Muscle layer of duodenum (tissue), 2 donors: ENCODE data around the gene FAM227B.
"Not testable (repeated sequence)": the region's sequence is repeated elsewhere in the genome, so short reads cannot be mapped to it uniquely, and the experiment has no call there.

Experiments
- H3K27ac ChIP-seq: one replicate; pipeline ENCODE4 v1.7.0; 2013; ENCODE audit warnings: mild to moderate bottlenecking, low read length
- H3K27me3 ChIP-seq: one replicate; pipeline ENCODE4 v1.7.0; 2013; ENCODE audit warnings: low read depth, mild to moderate bottlenecking, control low read depth, low read length
- H3K36me3 ChIP-seq, 2 donors: one replicate each; pipeline ENCODE4 v1.7.0; 2013; ENCODE audit warnings: low read length in 2 of 2, control low read depth in 1 of 2, mild to moderate bottlenecking in 1 of 2; ENCODE audit not compliant: insufficient read depth in 2 of 2, control insufficient read depth in 1 of 2
- H3K4me1 ChIP-seq, 2 donors: one replicate each; pipeline ENCODE4 v1.7.0; 2013; ENCODE audit warnings: low read length in 2 of 2, mild to moderate bottlenecking in 2 of 2, control low read depth in 1 of 2, moderate library complexity in 1 of 2; ENCODE audit not compliant: insufficient read depth in 2 of 2, control insufficient read depth in 1 of 2
- H3K4me3 ChIP-seq, 2 donors: one replicate each; pipeline ENCODE4 v1.7.0; 2013; ENCODE audit warnings: low read length in 2 of 2, low read depth in 1 of 2, mild to moderate bottlenecking in 1 of 2
- H3K9me3 ChIP-seq, 2 donors: one replicate each; pipeline ENCODE4 v1.7.0; 2013; ENCODE audit warnings: low read length in 2 of 2, control low read depth in 1 of 2, mild to moderate bottlenecking in 1 of 2; ENCODE audit not compliant: control insufficient read depth in 1 of 2
- donor health status: healthy.

The FAM227B gene

GRCh38 chr15:49612240-49612639 is 8.4 kb downstream of the FAM227B start:
- not testable (repeated sequence) for H3K4me3 ChIP-seq, H3K4me1 ChIP-seq, H3K27me3 ChIP-seq

GRCh38 chr15:49610157-49610918 is 10.3 kb downstream of the FAM227B start:
- Histone ChIP-seq H3K9me3 (no peaks in the 10 kb centered on the region), H3K27ac (no peak overlapping the region), H3K4me3 (no peak overlapping the region), H3K4me1 (no peaks in the 10 kb centered on the region), H3K27me3 (no peaks in the 10 kb centered on the region), H3K36me3 (peaks cover 0 to 7% of the 10 kb centered on the region in 2 donors)

More at GRCh38 chr15:49612240-49612639, 8.4 kb downstream of the FAM227B start:
- not testable (repeated sequence) for H3K36me3 ChIP-seq, H3K9me3 ChIP-seq, H3K27ac ChIP-seq

- Histone ChIP-seq H3K4me1 (no peaks in the 10 kb centered on the region), H3K4me3 (no peak overlapping the region), H3K27ac (no peak overlapping the region), H3K27me3 (no peaks in the 10 kb centered on the region), H3K9me3 (no peaks in the 10 kb centered on the region), H3K36me3 (peaks cover 0 to 9% of the 10 kb centered on the region in 2 donors)
Measured at GRCh38 chr15:49606594-49606993, 14.0 kb downstream of the FAM227B start.

GRCh38 chr15:49605588-49605987 is 15.0 kb downstream of the FAM227B start:
- no peaks in the 10 kb centered on the region for H3K4me1 ChIP-seq
- H3K9me3 ChIP-seq: peaks cover 0 to 3% of the 10 kb centered on the region in 2 donors
- H3K36me3 ChIP-seq: peaks cover 0 to 12% of the 10 kb centered on the region in 2 donors
- no peaks in the 10 kb centered on the region for H3K27me3 ChIP-seq
- H3K4me3 ChIP-seq: no peak overlapping the region
- H3K27ac ChIP-seq: no peak overlapping the region

GRCh38 chr15:49604625-49605409 is 15.8 kb downstream of the FAM227B start:
- Histone ChIP-seq H3K36me3 (peaks cover 0 to 14% of the 10 kb centered on the region in 2 donors), H3K9me3 (peaks cover 2 to 5% of the 10 kb centered on the region in 2 donors), H3K27me3 (no peaks in the 10 kb centered on the region), H3K4me1 (no peaks in the 10 kb centered on the region), H3K4me3 (no peak overlapping the region), H3K27ac (no peak overlapping the region)

GRCh38 chr15:49592829-49593316 is 27.7 kb downstream of the FAM227B start:
- not testable (repeated sequence) for H3K9me3 ChIP-seq, H3K4me1 ChIP-seq, H3K4me3 ChIP-seq, H3K27ac ChIP-seq, H3K27me3 ChIP-seq, H3K36me3 ChIP-seq

- H3K4me1 ChIP-seq: no peaks in the 10 kb centered on the region
- H3K27ac ChIP-seq: no peak overlapping the region
- peaks cover 0 to 4% of the 10 kb centered on the region in 2 donors for H3K9me3 ChIP-seq
- no peaks in the 10 kb centered on the region for H3K27me3 ChIP-seq
- no peak overlapping the region for H3K4me3 ChIP-seq
- H3K36me3 ChIP-seq: peaks cover 0 to 12% of the 10 kb centered on the region in 2 donors
Measured at GRCh38 chr15:49589030-49589429, 31.6 kb downstream of the FAM227B start.

GRCh38 chr15:49573421-49573820 is 47.2 kb downstream of the FAM227B start:
- H3K27ac ChIP-seq: no peak overlapping the region
- peaks cover 0 to 12% of the 10 kb centered on the region in 2 donors for H3K36me3 ChIP-seq
- H3K9me3 ChIP-seq: no peaks in the 10 kb centered on the region
- H3K27me3 ChIP-seq: no peaks in the 10 kb centered on the region
- no peak overlapping the region for H3K4me3 ChIP-seq
- no peaks in the 10 kb centered on the region for H3K4me1 ChIP-seq

GRCh38 chr15:49570672-49571071 is 49.9 kb downstream of the FAM227B start:
- Histone ChIP-seq H3K27ac (no peak overlapping the region), H3K27me3 (no peaks in the 10 kb centered on the region), H3K9me3 (no peaks in the 10 kb centered on the region), H3K36me3 (peaks cover 0 to 7% of the 10 kb centered on the region in 2 donors), H3K4me1 (no peaks in the 10 kb centered on the region), H3K4me3 (no peak overlapping the region)

- no peak overlapping the region for H3K27ac ChIP-seq
- no peaks in the 10 kb centered on the region for H3K4me1 ChIP-seq
- H3K9me3 ChIP-seq: no peaks in the 10 kb centered on the region
- no peaks in the 10 kb centered on the region for H3K27me3 ChIP-seq
- H3K4me3 ChIP-seq: no peak overlapping the region
- peaks cover 0 to 7% of the 10 kb centered on the region in 2 donors for H3K36me3 ChIP-seq
Measured at GRCh38 chr15:49570174-49570573, 50.4 kb downstream of the FAM227B start.

- H3K4me3 ChIP-seq: no peak overlapping the region
- H3K27ac ChIP-seq: no peak overlapping the region
- H3K9me3 ChIP-seq: peaks cover 7 to 12% of the 10 kb centered on the region in 2 donors
- H3K4me1 ChIP-seq: no peaks in the 10 kb centered on the region
- no peaks in the 10 kb centered on the region for H3K27me3 ChIP-seq
- no peaks in the 10 kb centered on the region for H3K36me3 ChIP-seq
Measured at GRCh38 chr15:49560045-49560444, 60.6 kb downstream of the FAM227B start.
